Glomerular visceral epithelial cell (primary cell): Measurements from ENCODE around the gene MRPL48.
"Not testable (repeated sequence)": the region's sequence is repeated elsewhere in the genome, so short reads cannot be mapped to it uniquely, and the experiment has no call there.

Experiments used
- DNase-seq: peaks from one replicate; pipeline ENCODE4 v3.0.0-alpha.2; 2016; ENCODE audit errors: extremely low spot score

The MRPL48 gene

GRCh38 chr11:73787643-73788558 lies at the start of gene MRPL48:
Gene MRPL48, plus strand, starts transcription at chr11:73787874. Its CDS starts 98 bp downstream, at chr11:73787972.
- peak; percentile 94 for DNase-seq

GRCh38 chr11:73743045-73743444 lies 44.6 kb upstream of the MRPL48 start:
- DNase-seq, result no peak

- no peak for DNase-seq
These were observed 41.0 kb upstream of the MRPL48 start for GRCh38 chr11:73746701-73747100.

GRCh38 chr11:73747762-73748161 lies 39.9 kb upstream of the MRPL48 start:
- DNase-seq, result no peak

GRCh38 chr11:73748300-73748699 lies 39.4 kb upstream of the MRPL48 start:
- no peak for DNase-seq

- DNase-seq, result no peak
These were observed 38.6 kb upstream of the MRPL48 start for GRCh38 chr11:73749118-73749517.

DNA sequence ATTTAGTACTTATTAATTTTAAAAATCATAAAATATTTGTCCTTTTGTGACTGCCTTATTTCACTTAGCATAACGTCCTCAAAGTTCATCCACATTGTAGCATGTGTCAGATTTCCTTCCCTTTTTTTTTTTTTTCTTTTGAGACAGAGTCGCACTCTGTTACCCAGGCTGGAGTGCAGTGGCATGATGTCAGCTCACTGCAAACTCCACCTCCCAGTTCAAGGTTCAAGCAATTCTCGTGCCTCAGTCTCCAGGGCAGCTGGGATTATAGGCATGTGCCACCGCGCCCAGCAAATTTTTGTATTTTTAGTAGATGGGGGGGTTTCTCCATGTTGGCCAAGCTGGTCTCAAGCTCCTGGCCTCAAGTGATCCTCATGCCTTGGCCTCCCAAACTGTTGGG lies 37.4 kb upstream of the MRPL48 start:
- DNase-seq, result no peak

DNA sequence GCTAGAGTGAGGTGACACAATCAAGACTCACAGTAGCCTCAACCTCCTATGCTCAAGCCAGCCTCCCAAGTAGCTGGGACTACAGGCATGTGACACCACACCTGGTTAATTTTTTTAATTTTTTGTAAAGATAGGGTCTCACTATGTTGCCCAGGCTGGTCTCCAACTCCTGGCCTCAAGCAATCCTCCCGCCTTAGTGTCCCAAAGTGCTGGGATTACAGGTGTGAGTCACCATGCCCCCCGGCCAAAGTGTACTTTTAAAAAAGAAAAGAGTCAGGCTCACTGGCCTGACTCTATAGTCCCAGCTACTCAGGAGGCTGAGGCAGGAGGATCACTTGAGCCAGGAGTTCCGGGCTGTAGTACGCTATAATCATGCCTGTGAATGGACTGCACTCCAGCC lies 36.8 kb upstream of the MRPL48 start:
- not testable (repeated sequence) for DNase-seq

- DNase-seq, result no peak
These were observed 35.3 kb upstream of the MRPL48 start for GRCh38 chr11:73752216-73752867.

- no peak for DNase-seq
These were observed 34.8 kb upstream of the MRPL48 start for GRCh38 chr11:73752903-73753302.

- no peak for DNase-seq
These were observed 33.7 kb upstream of the MRPL48 start for GRCh38 chr11:73753938-73754337.

- no peak for DNase-seq
These were observed 32.0 kb upstream of the MRPL48 start for GRCh38 chr11:73755670-73756069.

DNA sequence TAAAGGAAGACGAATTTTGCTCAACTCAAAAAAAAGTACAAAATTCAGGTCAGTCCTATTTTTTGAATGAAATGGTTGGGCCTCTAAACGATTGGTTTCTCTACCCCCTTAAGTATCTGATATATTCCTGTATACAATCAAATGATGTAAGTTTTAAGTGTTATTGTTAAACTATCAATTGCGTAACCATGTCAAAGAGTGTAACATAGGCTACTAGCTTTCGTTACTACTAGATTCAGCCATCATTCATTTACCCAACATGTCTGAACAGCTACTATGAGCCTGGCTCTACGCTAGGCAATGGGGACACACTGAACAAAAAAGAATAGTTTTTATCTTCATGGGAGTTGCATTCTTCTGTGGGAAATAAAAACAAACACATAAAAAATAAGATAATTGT lies 30.1 kb upstream of the MRPL48 start:
- no peak for DNase-seq

DNA sequence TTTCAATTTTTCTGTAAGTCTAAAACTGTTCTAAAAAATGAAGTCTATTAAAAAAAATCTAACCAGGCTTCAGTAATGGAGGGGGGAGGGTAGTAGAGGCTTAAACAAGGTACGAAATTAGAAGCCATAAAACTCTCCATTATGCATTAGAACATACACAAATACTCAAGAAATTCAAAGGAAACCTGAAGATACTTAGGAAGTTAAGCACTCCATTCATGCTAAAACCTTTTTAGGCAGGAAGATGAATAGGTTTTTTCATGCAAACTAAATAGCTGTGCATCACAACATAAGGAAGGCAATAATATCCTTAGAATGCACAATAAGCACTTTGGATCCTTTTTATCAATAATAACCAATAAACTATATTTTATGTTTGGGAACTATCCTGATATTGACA lies 29.2 kb upstream of the MRPL48 start:
- no peak for DNase-seq

DNA sequence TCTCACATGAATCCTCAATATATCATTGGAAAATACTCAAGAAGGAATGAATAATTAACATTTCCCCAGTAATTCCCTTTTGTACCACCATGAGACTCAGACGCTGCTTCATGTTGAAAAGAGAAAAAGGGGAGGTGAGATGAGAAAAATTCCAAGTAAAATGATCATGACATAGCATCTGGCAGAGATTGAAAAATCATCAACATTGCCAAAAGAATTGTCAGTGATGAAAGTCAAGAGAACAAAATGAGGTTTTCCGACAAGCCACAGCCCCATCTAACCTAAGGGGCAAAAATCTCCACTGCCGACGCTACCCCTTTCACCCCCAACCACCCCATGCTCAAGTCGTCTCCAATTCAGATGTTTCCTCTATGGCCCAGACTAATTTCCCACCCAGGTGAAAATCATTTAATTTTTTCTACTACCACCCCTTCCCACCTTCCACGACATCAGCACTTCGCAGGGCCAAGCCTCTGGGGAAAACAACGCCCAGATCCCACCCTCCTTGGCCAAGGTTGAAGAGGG lies 28.0 kb upstream of the MRPL48 start:
- peak; percentile 13 for DNase-seq

DNA sequence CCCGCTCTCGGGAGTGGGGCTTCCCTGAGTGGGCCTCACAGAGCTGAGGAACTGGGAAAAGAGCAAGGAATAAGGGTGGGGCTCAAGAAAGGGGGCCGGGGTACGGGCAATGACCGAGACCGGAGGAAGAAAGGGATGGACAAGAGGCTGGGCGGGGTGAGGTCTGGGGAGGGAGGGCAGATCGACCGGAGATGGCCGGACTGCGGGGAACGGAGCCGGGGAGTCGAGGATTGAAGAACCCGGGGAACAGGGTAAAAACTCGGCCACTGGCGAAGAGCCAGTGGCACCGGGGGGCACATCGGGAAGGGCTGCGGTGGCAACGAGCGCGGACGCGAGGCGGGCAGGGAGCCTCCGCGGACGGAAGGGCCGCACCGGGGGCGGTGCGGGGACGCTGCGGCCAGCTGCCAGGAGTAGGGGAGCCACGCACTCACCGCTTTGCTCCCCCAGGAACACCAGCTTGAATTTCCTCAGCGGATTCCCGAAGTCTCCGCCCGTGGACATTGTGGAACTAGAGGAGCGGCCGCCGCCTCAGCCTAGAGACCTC lies 27.5 kb upstream of the MRPL48 start:
- peak; percentile 31 for DNase-seq

DNA sequence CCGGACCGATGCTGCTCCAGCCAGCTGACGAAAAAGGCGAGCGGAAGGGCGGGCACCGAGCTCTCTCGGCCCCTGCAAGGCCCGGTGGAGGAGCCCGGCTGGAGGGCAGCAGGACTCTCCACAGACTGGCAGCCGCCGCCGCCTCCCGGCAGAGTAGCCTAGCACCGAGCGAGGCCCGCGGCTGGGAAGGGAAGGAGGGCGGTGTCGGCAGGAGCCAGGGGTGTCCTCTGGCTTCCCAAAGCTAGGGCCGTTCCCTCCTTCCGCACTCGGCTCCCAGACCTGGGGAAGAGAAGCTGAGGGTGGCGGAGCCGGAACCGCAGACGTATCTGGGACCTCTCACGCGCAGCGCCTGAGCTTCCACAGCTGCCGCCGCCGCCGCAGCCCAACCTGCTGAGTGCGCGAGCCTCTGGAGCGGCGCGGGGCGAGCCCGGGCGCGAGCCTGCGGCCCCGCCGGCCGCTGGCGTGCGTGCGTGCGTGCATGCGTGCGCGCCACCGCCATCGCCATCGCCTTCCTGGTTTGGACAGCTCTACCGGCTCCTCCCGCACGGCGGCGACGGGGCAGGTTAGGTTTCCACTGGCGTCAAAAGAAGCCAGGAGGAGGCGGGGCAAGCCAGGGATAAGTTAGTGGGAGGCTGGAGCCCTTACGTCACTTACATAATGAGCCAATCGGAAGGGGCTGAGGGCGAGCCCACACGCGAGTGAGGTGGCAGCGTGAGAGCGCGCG lies 26.8 kb upstream of the MRPL48 start, which contains the start of gene RAB6A:
Gene RAB6A, minus strand, starts transcription at position 396 of the 724 bp plus-strand sequence. CDS start 439 bp downstream, outside the sequence.
- peak; percentile 100 for DNase-seq

DNA sequence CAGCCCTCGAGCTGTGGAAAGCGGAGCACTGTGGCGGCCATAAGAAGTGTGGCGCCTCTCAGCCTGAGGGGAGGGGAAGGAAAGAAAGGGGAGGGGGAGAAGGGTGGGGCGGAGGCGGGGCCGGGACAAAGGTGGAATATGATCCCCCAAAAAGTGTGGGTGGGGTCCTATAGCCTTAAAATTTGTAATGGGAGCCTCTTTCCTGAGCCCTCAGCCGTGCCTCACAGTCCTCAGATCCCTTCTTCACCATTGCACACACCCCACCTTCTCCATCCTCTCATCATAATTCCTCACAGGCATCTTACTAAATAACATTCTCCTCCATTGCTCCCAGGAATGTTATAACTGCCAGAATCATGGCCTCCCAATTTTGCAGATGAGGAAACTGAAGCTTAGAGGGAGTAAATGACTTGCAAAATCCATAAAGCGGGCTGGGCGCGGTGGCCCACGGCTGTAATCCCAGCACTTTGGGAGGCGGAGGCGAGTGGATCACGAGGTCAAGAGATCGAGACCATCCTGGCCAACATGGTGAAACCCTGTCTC lies 26.2 kb upstream of the MRPL48 start:
- no peak for DNase-seq

DNA sequence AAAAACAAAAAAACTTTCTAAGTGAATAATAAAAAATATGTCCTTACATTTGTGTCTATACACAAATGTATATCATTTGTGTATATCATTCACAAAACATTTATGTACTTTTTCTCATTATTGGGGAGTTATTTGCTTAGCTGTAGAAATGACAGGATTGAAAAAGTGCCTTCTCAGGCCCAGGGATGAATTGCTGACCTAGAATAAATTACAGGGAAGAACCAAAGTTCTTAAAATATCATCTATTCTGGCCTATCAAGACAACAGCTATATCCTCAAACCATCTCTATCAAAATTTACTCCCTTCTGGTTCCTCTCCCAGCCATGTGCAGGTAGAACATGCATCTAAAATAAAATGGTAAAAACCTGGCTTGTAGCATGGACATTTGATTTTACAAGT lies 24.9 kb upstream of the MRPL48 start:
- no peak for DNase-seq

- no peak for DNase-seq
These were observed 20.9 kb upstream of the MRPL48 start for GRCh38 chr11:73766763-73767162.

GRCh38 chr11:73770811-73771210 lies 16.9 kb upstream of the MRPL48 start:
- not testable (repeated sequence) for DNase-seq
